GM21515 (cell line): ENCODE results near the gene KRTAP10-5.
"Not testable (repeated sequence)": the region's sequence is repeated elsewhere in the genome, so short reads cannot be mapped to it uniquely, and the experiment has no call there.

Source experiments
- ATAC-seq: cut with Tn5 transposase; IDR thresholded peaks from one replicate; pipeline ENCODE4 v1.9.1; 2021; ENCODE audit not compliant: unreplicated experiment

KRTAP10-5 gene

GRCh38 chr21:44591801-44592130 is 11.4 kb upstream of the KRTAP10-5 start:
- not testable (repeated sequence) for ATAC-seq

- ATAC-seq, result not testable (repeated sequence)
Observed at GRCh38 chr21:44590897-44591800, 10.7 kb upstream of the KRTAP10-5 start.

GRCh38 chr21:44590311-44590721 is 9.9 kb upstream of the KRTAP10-5 start:
- ATAC-seq, result no peak

GRCh38 chr21:44589586-44590305 is 9.3 kb upstream of the KRTAP10-5 start:
- ATAC-seq, result no peak

GRCh38 chr21:44589094-44589493 is 8.7 kb upstream of the KRTAP10-5 start:
- ATAC-seq, result no peak

GRCh38 chr21:44585892-44586291 is 5.5 kb upstream of the KRTAP10-5 start:
- ATAC-seq, result no peak

- ATAC-seq, result no peak
Observed at GRCh38 chr21:44583800-44584147, 3.4 kb upstream of the KRTAP10-5 start.

GRCh38 chr21:44583089-44583799 is 2.8 kb upstream of the KRTAP10-5 start:
- ATAC-seq, result no peak

- ATAC-seq, result no peak
Observed at GRCh38 chr21:44582055-44582454, 1.7 kb upstream of the KRTAP10-5 start.

- no peak for ATAC-seq
Observed at GRCh38 chr21:44581158-44581557, 754 bp upstream of the KRTAP10-5 start.

GRCh38 chr21:44579833-44580144 is 615 bp downstream of the KRTAP10-5 start:
- no peak for ATAC-seq

GRCh38 chr21:44579056-44579832 is 1.2 kb downstream of the KRTAP10-5 start:
- ATAC-seq, result no peak

GRCh38 chr21:44578371-44579055 is 1.9 kb downstream of the KRTAP10-5 start:
- no peak for ATAC-seq

- no peak for ATAC-seq
Observed at GRCh38 chr21:44576025-44576420, 4.4 kb downstream of the KRTAP10-5 start.

- ATAC-seq, result no peak
Observed at GRCh38 chr21:44575307-44576024, 4.9 kb downstream of the KRTAP10-5 start.

GRCh38 chr21:44574457-44575306 is 5.7 kb downstream of the KRTAP10-5 start:
- no peak for ATAC-seq

- ATAC-seq, result not testable (repeated sequence)
Observed at GRCh38 chr21:44573630-44574456, 6.6 kb downstream of the KRTAP10-5 start, which contains the start of gene KRTAP10-4. Gene KRTAP10-4, plus strand, starts transcription at chr21:44573729. Its CDS starts 30 bp downstream, at chr21:44573759.
